HCT116 (cell line): Measurements from ENCODE around the gene XRN1. TPM values are rescaled to one million over a fixed set of nuclear protein-coding genes. Genes with fewer than 3 reads are reported as not detected.

Source experiments
- ATAC-seq: fragments of 200-7000 bp; cut with Tn5 transposase; 2 replicates; pipeline ENCODE4 v1.9.1; 2020; ENCODE audit warnings: mild to moderate bottlenecking, moderate library complexity
- BruUV-seq: library from RNA; stranded (reverse); fragments of 400-500 nt; replicated peaks from 2 replicates; lab custom pipeline; 2021; lab: Mats Ljungman, UMichigan
- CTCF ChIA-PET: fragments of 300-600 bp; sonication (Branson Sonifier 250); formaldehyde crosslinking; loops from one replicate; lab custom pipeline; 2021; ENCODE audit warnings: antibody characterized with exemption; lab: Charles Lee
- POLR2A ChIA-PET: fragments of 300-600, 350-600 bp; sonication (Branson Sonifier 250); formaldehyde crosslinking; loops from one replicate; lab custom pipeline; 2021; ENCODE audit warnings: antibody characterized with exemption; lab: Charles Lee
- RAD21 ChIA-PET, 2 experiments: fragments of 300-600 bp; sonication (Branson Sonifier 250); formaldehyde crosslinking; loops; one replicate each; lab custom pipeline; 2023; ENCODE audit warnings: low total read pairs in 2 of 2; ENCODE audit not compliant: uncharacterized antibody in 2 of 2, unreplicated experiment in 2 of 2, low non-redundant PET in 1 of 2; lab: Charles Lee
- DNase-seq: peaks from one replicate; pipeline ENCODE4 v3.0.0-alpha.2; 2010; ENCODE audit warnings: low read depth, low spot score
- H2AFZ ChIP-seq: fragments of 200-600 bp; shearing (Covaris generic), sonication (generic); 2 replicates; pipeline ENCODE4 v1.6.1; 2017; ENCODE audit warnings: low read depth, mixed run types, mixed read lengths, antibody characterized with exemption, low read length; ENCODE audit not compliant: poor library complexity, severe bottlenecking
- H3K27ac ChIP-seq: 2 replicates; pipeline ENCODE4 v1.5.1; 2012; ENCODE audit warnings: low read depth, low read length
- H3K27me3 ChIP-seq: fragments of 200-600 bp; sonication (generic); 2 replicates; pipeline ENCODE4 v1.6.1; 2016; ENCODE audit warnings: mixed run types, low read length, mixed read lengths; ENCODE audit not compliant: insufficient read depth
- H3K36me3 ChIP-seq, 2 experiments: fragments of 200-500 bp in 1 of 2; fragments of 200-600 bp in 1 of 2; sonication (Bioruptor generic) in 1 of 2; sonication (generic) in 1 of 2; 2 replicates each; pipeline versions ENCODE4 v1.5.1 to v1.6.1; 2014 to 2016; ENCODE audit warnings: low read length in 2 of 2, inconsistent platforms in 1 of 2, mixed read lengths in 1 of 2, mixed run types in 1 of 2; ENCODE audit not compliant: insufficient read depth in 2 of 2, control insufficient read depth in 1 of 2
- H3K4me1 ChIP-seq, 2 experiments: fragments of 200-600 bp in 1 of 2; sonication (generic) in 1 of 2; 2 replicates each; pipeline versions ENCODE4 v1.5.1 to v1.6.1; 2012 to 2017; ENCODE audit warnings: low read length in 2 of 2, inconsistent platforms in 1 of 2, mild to moderate bottlenecking in 1 of 2, mixed read lengths in 1 of 2, mixed run types in 1 of 2, moderate library complexity in 1 of 2; ENCODE audit not compliant: insufficient read depth in 2 of 2, control insufficient read depth in 1 of 2
- H3K4me2 ChIP-seq: fragments of 200-600 bp; sonication (generic); 2 replicates; pipeline ENCODE4 v1.6.1; 2017; ENCODE audit warnings: mixed run types, low read length, mixed read lengths
- H3K4me3 ChIP-seq, 2 experiments: fragments of 200-600 bp in 1 of 2; sonication (generic) in 1 of 2; replicated peaks in 1 of 2; 2 replicates each; pipeline ENCODE4 v1.5.1; 2011 to 2016; ENCODE audit warnings: low read length in 2 of 2, control low read depth in 1 of 2, low read depth in 1 of 2, mild to moderate bottlenecking in 1 of 2, mixed read lengths in 1 of 2, mixed run types in 1 of 2
- H3K79me2 ChIP-seq: fragments of 200-600 bp; sonication (generic); 2 replicates; pipeline ENCODE4 v1.6.1; 2017; ENCODE audit warnings: mild to moderate bottlenecking, mixed run types, low read length, moderate library complexity, mixed read lengths; ENCODE audit not compliant: insufficient read depth
- H3K9ac ChIP-seq: fragments of 200-600 bp; sonication (generic); 2 replicates; pipeline ENCODE4 v1.6.1; 2016; ENCODE audit warnings: low read length, mixed read lengths
- H3K9me2 ChIP-seq: fragments of 200-600 bp; sonication (generic), shearing (Covaris generic); 2 replicates; pipeline ENCODE4 v1.6.1; 2017; ENCODE audit warnings: mixed run types, mild to moderate bottlenecking, moderate library complexity; ENCODE audit not compliant: insufficient read depth
- H3K9me3 ChIP-seq, 2 experiments: fragments of 200-500 bp in 1 of 2; fragments of 200-600 bp in 1 of 2; sonication (Bioruptor generic) in 1 of 2; sonication (generic) in 1 of 2; 2 replicates each; pipeline ENCODE4 v1.6.1; 2014 to 2017; ENCODE audit warnings: low read length in 2 of 2, mixed read lengths in 2 of 2, inconsistent platforms in 1 of 2, low read depth in 1 of 2, mild to moderate bottlenecking in 1 of 2, mixed run types in 1 of 2, moderate library complexity in 1 of 2; ENCODE audit not compliant: control insufficient read depth in 1 of 2, insufficient read depth in 1 of 2
- H4K20me1 ChIP-seq: fragments of 200-600 bp; sonication (generic), shearing (Covaris generic); 2 replicates; pipeline ENCODE4 v1.6.1; 2017; ENCODE audit warnings: mixed run types, mild to moderate bottlenecking, moderate library complexity; ENCODE audit not compliant: insufficient read depth
- CBX3 ChIP-seq: IDR thresholded peaks from 2 replicates; pipeline ENCODE4 v1.6.1; 2012; ENCODE audit warnings: low read depth
- EGR1 ChIP-seq: IDR thresholded peaks from 2 replicates; pipeline ENCODE4 v1.6.1; 2012; ENCODE audit warnings: low read depth
- ELF1 ChIP-seq: IDR thresholded peaks from 2 replicates; pipeline ENCODE4 v1.6.1; 2012; ENCODE audit warnings: low read depth, borderline replicate concordance
- EZH2 ChIP-seq: fragments of 200-600 bp; sonication (generic); IDR thresholded peaks from 2 replicates; pipeline ENCODE4 v1.6.1; 2017; ENCODE audit warnings: antibody characterized with exemption, mixed run types
- EZH2phosphoT487 ChIP-seq: fragments of 200-600 bp; IDR thresholded peaks from 2 replicates; pipeline ENCODE4 v1.6.1; 2018; ENCODE audit warnings: antibody characterized with exemption, borderline replicate concordance
- FOSL1 ChIP-seq: IDR thresholded peaks from 2 replicates; pipeline ENCODE4 v1.6.1; 2012; ENCODE audit warnings: low read depth
- JUND ChIP-seq: IDR thresholded peaks from 2 replicates; pipeline ENCODE4 v1.6.1; 2012
- POLR2A ChIP-seq: IDR thresholded peaks from 2 replicates; pipeline ENCODE4 v1.7.0; 2011; ENCODE audit warnings: borderline replicate concordance; ENCODE audit not compliant: insufficient read depth, insufficient read length; ENCODE audit errors: extremely low read depth
- POLR2AphosphoS5 ChIP-seq: IDR thresholded peaks from 2 replicates; pipeline ENCODE4 v1.6.1; 2011; ENCODE audit warnings: mild to moderate bottlenecking, low read depth, low read length, moderate library complexity
- RAD21 ChIP-seq: IDR thresholded peaks from 2 replicates; pipeline ENCODE4 v1.6.1; 2012; ENCODE audit warnings: low read depth, mild to moderate bottlenecking
- SIN3A ChIP-seq: IDR thresholded peaks from 2 replicates; pipeline ENCODE4 v1.6.1; 2012; ENCODE audit warnings: low read depth
- SP1 ChIP-seq: IDR thresholded peaks from 2 replicates; pipeline ENCODE4 v1.6.1; 2012; ENCODE audit warnings: low read depth
- SRF ChIP-seq: IDR thresholded peaks from 2 replicates; pipeline ENCODE4 v1.6.1; 2012; ENCODE audit warnings: low read depth
- TCF7L2 ChIP-seq: IDR thresholded peaks from 2 replicates; pipeline ENCODE4 v1.7.0; 2011; ENCODE audit warnings: borderline replicate concordance, inconsistent platforms; ENCODE audit not compliant: insufficient read depth, insufficient read length; ENCODE audit errors: extremely low read depth
- YY1 ChIP-seq: IDR thresholded peaks from 2 replicates; pipeline ENCODE4 v1.6.1; 2011; ENCODE audit warnings: low read length, low read depth, moderate library complexity, mild to moderate bottlenecking; ENCODE audit not compliant: insufficient replicate concordance; ENCODE audit errors: extremely low read depth
- ZNF274 ChIP-seq: fragments of 200-500 bp; sonication (Bioruptor generic); IDR thresholded peaks from 2 replicates; pipeline ENCODE4 v1.6.1; 2014; ENCODE audit warnings: mild to moderate bottlenecking, low read depth, low read length, inconsistent platforms
- intact Hi-C: fragments of 100-400 bp; cut with micrococcal nuclease; formaldehyde crosslinking; loops from 2 replicates; pipeline ENCODE4 v1.10.0; 2022
- total RNA-seq: library from RNA; stranded (reverse); gene quantifications from one replicate; pipeline ENCODE4 v1.2.1, GENCODE V29; 2021; ENCODE audit not compliant: unreplicated experiment
- TF ChIP-seq, protein P1 (sequence below): IDR thresholded peaks from 2 replicates; pipeline ENCODE4 v1.6.1; 2012
- TF ChIP-seq, protein P2 (sequence below): IDR thresholded peaks from 2 replicates; pipeline ENCODE4 v1.6.1; 2012
- TF ChIP-seq, protein P3 (sequence below): IDR thresholded peaks from 2 replicates; pipeline ENCODE4 v1.6.1; 2011; ENCODE audit warnings: mild to moderate bottlenecking, low read length, moderate library complexity; ENCODE audit not compliant: insufficient replicate concordance; ENCODE audit errors: extremely low read depth
- TF ChIP-seq, protein P4 (sequence below): IDR thresholded peaks from 2 replicates; pipeline ENCODE4 v1.6.1; 2012; ENCODE audit warnings: low read depth

Gene XRN1
- total RNA-seq, 1 experiment from 2014 or later: 21.3 TPM

DNA sequence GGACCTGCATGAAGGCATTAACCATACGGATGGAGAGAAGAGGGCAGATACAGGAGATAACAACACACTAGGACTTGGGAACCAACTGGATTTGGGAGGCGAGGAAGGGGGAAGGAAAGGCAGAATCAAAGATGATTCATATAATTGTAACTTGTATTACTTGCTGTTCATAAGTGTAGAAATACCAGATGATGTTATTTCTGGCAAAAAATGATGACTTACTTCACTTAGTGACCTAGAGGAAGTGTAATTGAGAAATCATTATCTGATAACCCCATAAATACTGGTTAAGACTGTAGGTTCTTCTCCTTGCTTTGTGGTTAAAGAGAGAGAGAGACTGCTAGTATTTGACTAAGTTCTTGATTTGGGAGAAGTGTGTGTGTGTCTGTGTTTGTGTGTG, 172.0 kb downstream of the XRN1 start (continued):
- TF ChIP-seq CBX3: no peak
- no peak for TF ChIP-seq SRF

DNA sequence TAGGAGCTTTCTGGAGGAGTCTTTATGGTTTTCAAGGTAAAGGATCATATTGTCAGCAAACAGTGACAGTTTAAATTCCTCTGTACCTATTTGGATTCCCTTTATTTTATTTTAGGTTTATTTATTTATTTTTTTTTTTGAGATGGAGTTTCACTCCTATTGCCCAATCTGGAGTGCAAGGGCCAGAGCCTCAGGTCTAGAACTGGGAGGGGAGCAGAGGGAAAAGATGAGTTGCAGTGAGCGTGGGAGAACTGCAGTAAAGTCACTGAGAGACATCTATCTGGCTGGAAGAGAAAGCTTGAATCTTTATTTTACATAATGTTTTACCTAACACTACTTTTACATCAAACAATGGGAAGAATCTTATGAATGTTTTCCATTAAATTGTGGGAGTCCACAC, 172.9 kb downstream of the XRN1 start:
- ChIA-PET RAD21 (interaction anchor here in 1 of 2 experiments (0.7 kb wide), 1 partner anchor 197 kb away, joined by 3 read pairs; no protein-coding TSS in a partner anchor), CTCF (no interaction called here), POLR2A (no interaction called here)
- no peaks in the 10 kb centered on the region for H3K27me3 ChIP-seq
- H3K9me2 ChIP-seq: no peaks in the 10 kb centered on the region
- no peaks in the 10 kb centered on the region for H3K9me3 ChIP-seq
- no peaks in the 10 kb centered on the region for H3K79me2 ChIP-seq
- peaks cover 0 to 7% of the 10 kb centered on the region in 2 experiments; a peak in 1 of 4 replicates for H3K4me1 ChIP-seq
- DNase-seq: no peak
- H3K36me3 ChIP-seq: no peaks in the 10 kb centered on the region
- intact Hi-C loops: loop anchor here (10.0 kb wide), 1 partner anchor 810 kb away; no protein-coding TSS in a partner anchor
- no TSS peak for BruUV-seq
- no peak for ATAC-seq
- H3K4me2 ChIP-seq: no peak overlapping the region
- no peaks in the 10 kb centered on the region for H4K20me1 ChIP-seq
- no peak overlapping the region for H3K9ac ChIP-seq
- no peak overlapping the region for H3K4me3 ChIP-seq
- H2AFZ ChIP-seq: no peak overlapping the region
- H3K27ac ChIP-seq: no peak overlapping the region
- TF ChIP-seq FOSL1 (no peak), ELF1 (no peak), POLR2AphosphoS5 (no peak), EZH2 (no peak), EZH2phosphoT487 (no peak), EGR1 (no peak), JUND (no peak), TCF7L2 (no peak), SIN3A (no peak), RAD21 (no peak), ZNF274 (no peak), POLR2A (no peak), SP1 (no peak), YY1 (no peak)
- TF ChIP-seq, protein P1, sequence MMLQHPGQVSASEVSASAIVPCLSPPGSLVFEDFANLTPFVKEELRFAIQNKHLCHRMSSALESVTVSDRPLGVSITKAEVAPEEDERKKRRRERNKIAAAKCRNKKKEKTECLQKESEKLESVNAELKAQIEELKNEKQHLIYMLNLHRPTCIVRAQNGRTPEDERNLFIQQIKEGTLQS: no peak
- TF ChIP-seq, protein P2, sequence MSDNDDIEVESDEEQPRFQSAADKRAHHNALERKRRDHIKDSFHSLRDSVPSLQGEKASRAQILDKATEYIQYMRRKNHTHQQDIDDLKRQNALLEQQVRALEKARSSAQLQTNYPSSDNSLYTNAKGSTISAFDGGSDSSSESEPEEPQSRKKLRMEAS: no peak
- TF ChIP-seq, protein P3, sequence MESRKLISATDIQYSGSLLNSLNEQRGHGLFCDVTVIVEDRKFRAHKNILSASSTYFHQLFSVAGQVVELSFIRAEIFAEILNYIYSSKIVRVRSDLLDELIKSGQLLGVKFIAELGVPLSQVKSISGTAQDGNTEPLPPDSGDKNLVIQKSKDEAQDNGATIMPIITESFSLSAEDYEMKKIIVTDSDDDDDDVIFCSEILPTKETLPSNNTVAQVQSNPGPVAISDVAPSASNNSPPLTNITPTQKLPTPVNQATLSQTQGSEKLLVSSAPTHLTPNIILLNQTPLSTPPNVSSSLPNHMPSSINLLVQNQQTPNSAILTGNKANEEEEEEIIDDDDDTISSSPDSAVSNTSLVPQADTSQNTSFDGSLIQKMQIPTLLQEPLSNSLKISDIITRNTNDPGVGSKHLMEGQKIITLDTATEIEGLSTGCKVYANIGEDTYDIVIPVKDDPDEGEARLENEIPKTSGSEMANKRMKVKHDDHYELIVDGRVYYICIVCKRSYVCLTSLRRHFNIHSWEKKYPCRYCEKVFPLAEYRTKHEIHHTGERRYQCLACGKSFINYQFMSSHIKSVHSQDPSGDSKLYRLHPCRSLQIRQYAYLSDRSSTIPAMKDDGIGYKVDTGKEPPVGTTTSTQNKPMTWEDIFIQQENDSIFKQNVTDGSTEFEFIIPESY: no peak
- TF ChIP-seq, protein P4, sequence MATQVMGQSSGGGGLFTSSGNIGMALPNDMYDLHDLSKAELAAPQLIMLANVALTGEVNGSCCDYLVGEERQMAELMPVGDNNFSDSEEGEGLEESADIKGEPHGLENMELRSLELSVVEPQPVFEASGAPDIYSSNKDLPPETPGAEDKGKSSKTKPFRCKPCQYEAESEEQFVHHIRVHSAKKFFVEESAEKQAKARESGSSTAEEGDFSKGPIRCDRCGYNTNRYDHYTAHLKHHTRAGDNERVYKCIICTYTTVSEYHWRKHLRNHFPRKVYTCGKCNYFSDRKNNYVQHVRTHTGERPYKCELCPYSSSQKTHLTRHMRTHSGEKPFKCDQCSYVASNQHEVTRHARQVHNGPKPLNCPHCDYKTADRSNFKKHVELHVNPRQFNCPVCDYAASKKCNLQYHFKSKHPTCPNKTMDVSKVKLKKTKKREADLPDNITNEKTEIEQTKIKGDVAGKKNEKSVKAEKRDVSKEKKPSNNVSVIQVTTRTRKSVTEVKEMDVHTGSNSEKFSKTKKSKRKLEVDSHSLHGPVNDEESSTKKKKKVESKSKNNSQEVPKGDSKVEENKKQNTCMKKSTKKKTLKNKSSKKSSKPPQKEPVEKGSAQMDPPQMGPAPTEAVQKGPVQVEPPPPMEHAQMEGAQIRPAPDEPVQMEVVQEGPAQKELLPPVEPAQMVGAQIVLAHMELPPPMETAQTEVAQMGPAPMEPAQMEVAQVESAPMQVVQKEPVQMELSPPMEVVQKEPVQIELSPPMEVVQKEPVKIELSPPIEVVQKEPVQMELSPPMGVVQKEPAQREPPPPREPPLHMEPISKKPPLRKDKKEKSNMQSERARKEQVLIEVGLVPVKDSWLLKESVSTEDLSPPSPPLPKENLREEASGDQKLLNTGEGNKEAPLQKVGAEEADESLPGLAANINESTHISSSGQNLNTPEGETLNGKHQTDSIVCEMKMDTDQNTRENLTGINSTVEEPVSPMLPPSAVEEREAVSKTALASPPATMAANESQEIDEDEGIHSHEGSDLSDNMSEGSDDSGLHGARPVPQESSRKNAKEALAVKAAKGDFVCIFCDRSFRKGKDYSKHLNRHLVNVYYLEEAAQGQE: no peak
